Measurements from ENCODE around the gene VWA1.
"Not testable (repeated sequence)": the region's sequence is repeated elsewhere in the genome, so short reads cannot be mapped to it uniquely, and the experiment has no call there.

VWA1 gene

DNA sequence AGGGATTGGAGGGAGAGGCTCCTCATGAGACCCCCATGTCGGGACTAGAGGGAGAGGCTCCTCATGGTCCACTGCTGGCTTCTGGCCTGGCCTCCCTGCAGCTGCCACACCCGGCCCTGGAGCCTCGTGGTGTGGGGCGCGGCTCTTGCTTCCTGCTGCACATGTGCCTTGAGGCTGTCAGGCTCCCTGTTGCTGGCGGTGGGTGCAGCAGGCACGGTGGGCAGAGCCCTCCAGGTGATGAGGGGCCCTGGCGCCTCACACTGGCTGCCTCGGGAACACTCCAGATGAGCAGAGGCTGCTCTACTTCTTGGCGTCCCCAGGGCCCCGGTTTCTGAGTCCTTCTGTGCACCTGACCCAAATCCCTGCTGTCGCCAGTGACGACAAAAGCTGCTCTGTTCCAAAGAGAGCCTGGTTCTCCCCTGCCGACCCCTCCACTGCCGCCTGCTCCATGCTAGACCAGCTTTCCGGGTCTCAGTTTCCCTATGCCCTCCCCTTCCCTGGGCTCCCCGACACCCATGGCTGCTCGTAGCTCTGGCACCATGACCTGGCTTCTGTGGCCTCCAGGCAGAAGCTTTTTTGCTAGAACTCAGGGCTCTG, 26.3 kb downstream of the VWA1 start:
- no peak for DNase-seq

DNA sequence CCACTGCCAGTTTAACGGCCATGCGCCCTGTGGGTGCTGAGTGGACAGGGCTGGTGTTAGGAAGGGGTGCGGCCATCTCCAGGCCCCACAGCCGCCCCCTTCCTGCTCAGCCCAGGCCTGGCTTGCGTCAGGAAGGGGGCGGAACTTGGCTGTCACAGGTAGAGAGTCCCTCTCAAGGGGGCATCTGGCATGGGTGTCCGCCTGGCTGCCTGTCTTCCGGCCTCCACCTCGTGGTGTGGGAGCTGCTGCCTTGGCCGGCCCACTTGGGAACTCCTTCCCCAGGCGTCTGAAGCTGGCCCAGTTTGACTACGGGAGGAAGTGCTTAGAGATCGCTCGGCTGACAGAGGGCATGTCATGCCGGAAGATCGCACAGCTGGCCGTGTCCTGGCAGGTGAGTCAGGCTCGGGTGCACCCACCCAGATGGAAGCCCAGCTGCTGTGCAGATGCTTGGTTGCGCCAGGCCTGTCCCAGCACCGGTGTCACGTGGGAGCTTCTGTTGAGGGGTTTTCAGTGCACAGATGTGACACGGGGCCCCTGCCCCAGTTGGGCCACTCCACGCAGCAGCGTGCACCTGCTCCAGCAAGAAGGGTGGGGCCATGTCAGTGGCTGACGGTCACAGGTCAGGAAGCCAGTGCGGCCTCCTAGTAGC, 27.0 kb downstream of the VWA1 start:
- DNase-seq: no peak

- DNase-seq: no peak
These were observed 27.8 kb downstream of the VWA1 start for GRCh38 chr1:1463312-1463711.

GRCh38 chr1:1468196-1468985, 32.9 kb downstream of the VWA1 start:
- DNase-seq: not testable (repeated sequence)

DNA sequence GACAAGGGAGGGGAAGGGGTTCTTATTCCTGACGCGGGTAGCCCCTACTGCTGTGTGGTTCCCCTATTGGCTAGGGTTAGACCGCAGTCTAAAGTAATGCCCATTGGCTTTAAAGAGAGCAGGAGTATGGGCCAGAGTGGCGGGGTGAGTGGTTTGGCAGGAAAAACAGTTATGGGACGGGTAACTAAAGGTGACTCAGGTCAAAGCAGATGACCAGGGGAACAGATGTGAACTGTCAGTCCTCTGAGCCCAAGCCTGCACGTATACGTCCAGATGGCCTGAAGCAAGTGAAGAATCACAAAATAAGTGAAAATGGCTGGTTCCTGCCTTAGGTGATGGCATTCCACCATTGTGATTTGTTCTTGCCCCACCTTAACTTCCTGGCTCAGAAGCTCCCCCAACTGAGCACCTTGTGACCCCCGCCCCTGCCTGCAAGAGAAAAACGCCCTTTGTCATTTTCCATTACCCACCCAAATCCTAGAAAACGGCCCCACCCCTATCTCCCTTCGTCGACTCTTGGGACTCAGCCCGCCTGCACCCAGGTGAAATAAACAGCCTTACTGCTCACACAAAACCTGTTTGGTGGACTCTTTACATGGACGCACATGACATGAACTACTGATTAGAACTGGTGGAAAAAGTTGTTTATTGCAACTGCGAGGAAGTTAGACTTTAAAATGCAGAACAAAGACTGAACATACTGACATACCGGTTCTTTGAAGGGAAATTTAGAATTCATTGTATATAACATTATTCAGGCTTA, 35.3 kb downstream of the VWA1 start:
- DNase-seq: no peak

DNA sequence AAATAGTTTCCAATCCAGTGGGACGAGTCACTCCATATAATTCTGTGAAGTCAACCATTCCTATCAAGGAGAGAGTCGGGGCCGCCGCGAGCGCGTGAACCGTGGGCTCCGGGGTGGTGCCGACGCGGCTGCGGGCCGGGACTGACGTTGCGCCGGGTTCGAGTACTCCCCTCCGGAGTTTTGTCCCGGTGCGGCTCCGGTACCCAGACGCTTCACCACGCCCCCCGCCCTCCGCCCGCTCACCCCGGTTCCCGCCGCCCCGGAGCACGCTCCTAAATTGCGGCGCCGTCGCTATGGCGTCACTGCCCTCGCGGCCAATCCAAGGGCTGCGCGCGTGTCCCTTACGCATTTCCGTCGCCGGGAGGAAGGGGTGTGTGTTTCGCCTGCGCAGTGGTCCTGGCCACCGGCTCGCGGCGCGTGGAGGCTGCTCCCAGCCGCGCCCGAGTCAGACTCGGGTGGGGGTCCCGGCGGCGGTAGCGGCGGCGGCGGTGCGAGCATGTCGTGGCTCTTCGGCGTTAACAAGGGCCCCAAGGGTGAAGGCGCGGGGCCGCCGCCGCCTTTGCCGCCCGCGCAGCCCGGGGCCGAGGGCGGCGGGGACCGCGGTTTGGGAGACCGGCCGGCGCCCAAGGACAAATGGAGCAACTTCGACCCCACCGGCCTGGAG, 36.0 kb downstream of the VWA1 start, which contains the start of gene ATAD3B:
Gene ATAD3B, plus strand, starts transcription at position 377 of the 664 bp plus-strand sequence. Its CDS starts 120 bp downstream, at position 497.
- DNase-seq: peak; percentile 65

GRCh38 chr1:1472053-1472876, 36.8 kb downstream of the VWA1 start:
- DNase-seq: not testable (repeated sequence)

DNA sequence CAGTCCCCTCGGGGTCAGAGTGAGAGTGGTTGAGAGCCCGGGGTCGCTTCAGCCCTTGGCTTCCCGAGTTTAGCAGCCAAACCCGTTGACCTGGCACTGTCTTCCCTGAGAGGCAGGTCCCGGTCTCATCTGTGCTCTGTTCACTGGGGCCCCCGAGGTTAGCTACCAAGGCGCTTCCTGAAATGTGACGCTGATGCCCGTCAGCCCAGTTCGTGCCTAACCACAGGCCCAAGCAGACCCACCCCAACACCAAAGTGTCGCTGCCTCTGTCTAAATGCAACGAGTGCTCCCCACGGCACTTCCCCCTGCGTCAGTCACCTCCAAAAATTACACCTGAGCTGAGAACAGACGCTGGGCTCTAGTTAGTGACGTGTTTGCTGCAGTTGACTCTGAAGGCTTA, 40.5 kb downstream of the VWA1 start:
- DNase-seq: not testable (repeated sequence)

DNA sequence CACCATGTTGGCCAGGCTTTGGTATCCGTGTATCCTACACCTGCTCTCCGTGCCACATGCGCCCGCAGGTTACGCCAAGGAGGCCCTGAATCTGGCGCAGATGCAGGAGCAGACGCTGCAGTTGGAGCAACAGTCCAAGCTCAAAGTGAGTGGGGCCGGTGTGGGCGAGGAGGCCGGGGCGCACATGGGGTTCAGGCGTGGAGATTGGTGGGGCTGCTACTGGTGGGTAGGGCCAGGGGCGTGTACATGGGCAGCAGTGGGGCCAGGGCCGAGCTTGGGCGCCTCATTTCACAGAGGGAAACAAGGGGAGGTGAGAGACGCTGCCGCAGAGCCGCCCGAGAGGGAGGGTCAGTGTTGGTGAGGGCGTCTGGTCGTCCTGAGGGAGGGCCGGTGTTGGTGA, 41.7 kb downstream of the VWA1 start:
- no peak for DNase-seq

DNA sequence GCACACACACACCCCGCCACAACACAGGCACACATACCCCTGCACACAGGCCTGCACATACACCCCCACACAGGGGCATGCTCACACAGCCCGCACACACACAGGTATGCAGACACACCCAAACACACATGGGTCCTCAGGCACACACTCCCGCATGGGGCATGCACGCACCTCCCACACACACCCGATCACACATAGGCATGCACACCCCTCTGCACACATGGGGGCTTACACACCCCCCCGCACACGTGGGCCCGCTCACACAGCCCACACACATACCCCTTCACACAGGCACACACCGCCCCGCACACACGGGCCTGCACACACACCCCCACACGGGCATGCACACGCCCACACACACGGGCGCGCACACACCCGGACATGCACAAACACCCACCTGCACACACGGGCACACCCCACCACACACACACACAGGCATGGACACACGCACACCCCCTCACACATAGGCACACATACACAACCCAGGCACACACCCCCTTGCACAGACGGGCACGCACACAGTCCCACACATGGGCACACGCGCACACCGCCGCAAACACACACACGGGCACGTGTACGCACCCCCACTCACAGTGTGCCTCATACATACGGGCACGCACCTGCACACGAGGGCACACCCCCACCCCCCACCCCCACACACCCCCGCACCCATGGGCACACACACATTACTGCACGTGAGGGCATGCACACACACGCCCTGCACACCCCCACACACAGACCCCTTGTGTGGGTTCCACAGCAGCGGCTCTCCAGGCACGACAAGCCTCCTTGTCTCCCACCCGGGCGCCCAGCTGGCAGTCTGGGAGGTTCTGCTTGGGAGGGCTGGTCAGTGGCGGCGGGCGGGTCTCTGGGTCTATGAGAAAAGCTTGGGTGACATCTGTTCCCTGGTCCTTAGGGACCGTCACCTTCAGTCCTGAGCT, 44.3 kb downstream of the VWA1 start:
- DNase-seq: no peak

- not testable (repeated sequence) for DNase-seq
These were observed 45.0 kb downstream of the VWA1 start for GRCh38 chr1:1480488-1480867.

DNA sequence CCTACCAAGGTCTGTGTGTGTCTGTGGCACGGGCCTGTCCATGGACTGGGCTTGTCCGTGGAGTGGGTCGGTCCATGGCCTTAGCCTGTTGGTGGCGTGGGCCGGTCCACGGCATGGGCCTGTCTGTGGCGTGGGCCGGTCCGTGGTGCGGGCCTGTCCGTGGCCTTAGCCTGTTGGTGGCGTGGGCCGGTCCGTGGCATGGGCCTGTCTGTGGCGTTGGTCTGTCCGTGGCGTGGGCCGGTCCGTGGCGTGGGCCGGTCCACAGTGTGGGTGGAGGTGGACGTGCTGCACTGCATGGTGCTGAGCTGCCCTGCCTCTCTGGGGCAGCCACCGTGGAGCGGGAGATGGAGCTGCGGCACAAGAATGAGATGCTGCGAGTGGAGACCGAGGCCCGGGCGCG, 46.3 kb downstream of the VWA1 start:
- DNase-seq: not testable (repeated sequence)

DNA sequence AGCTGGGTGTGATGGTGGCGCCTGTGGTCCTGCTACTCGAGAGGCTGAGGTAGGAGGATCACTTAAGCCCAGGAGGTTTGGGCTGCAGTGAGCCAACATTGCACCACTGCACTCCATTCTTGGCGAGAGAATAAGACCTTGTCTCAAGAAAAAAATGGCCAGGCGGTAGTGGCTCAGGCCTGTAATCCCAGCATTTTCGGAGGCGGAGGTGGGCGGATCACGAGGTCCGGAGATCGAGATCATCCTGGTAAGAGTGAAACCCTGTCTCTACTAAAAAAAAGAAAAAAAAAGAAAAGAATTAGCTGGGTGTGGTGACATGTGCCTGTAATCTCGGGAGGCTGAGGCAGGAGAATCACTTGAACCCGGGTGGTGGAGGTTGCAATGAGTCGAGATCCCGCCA, 47.4 kb downstream of the VWA1 start:
- DNase-seq: no peak

DNA sequence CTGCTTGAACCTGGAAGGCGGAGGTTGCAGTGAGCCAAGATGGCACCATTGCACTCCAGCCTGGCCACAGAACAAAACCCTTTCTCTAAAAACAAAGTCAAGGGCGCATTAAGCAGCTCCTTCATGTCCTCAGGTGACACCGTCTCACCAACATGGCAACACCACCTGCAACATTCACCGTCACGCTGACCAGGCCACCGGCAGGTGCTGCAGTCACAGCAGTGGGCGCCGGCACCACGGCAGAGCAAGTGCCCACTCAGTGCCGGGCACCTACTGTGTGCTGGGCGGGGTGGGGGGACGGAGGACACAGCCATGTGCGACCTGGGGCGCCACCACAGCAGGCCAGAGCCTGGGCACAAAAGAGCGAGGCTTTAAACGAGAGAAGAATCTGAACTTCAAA, 48.2 kb downstream of the VWA1 start:
- no peak for DNase-seq

- not testable (repeated sequence) for DNase-seq
These were observed 49.7 kb downstream of the VWA1 start for GRCh38 chr1:1484976-1485750.

- DNase-seq: not testable (repeated sequence)
These were observed 50.3 kb downstream of the VWA1 start for GRCh38 chr1:1485755-1486317.

GRCh38 chr1:1487701-1488100, 52.2 kb downstream of the VWA1 start:
- no peak for DNase-seq

GRCh38 chr1:1489231-1489630, 53.7 kb downstream of the VWA1 start:
- DNase-seq: no peak

- DNase-seq: no peak
These were observed 54.4 kb downstream of the VWA1 start for GRCh38 chr1:1489861-1490260.
